Loucy (cell line): ENCODE results near the gene POLG.

Source experiments
- H2AFZ ChIP-seq: fragments of 200-600 bp; sonication (generic); 2 replicates; pipeline ENCODE4 v1.6.0; 2016; ENCODE audit warnings: antibody characterized with exemption, mild to moderate bottlenecking, low read length, moderate library complexity
- H3F3A ChIP-seq: fragments of 200-600 bp; 2 replicates; pipeline ENCODE4 v1.6.0; 2016; ENCODE audit warnings: antibody characterized with exemption, low read depth, mild to moderate bottlenecking
- H3K27me3 ChIP-seq: fragments of 200-600 bp; sonication (generic); 2 replicates; pipeline ENCODE4 v1.6.1; 2014; ENCODE audit warnings: low read length, mild to moderate bottlenecking; ENCODE audit not compliant: insufficient read depth, poor library complexity, severe bottlenecking
- H3K36me3 ChIP-seq: fragments of 200-600 bp; sonication (generic); 2 replicates; pipeline ENCODE4 v1.6.1; 2016; ENCODE audit warnings: low read length; ENCODE audit not compliant: insufficient read depth
- H3K4me1 ChIP-seq: fragments of 200-600 bp; sonication (generic); 2 replicates; pipeline ENCODE4 v1.5.1; 2014; ENCODE audit warnings: low read length, mild to moderate bottlenecking; ENCODE audit not compliant: insufficient read depth, poor library complexity, severe bottlenecking
- H3K4me2 ChIP-seq: fragments of 200-600 bp; sonication (generic); 2 replicates; pipeline ENCODE4 v1.6.0; 2014; ENCODE audit warnings: antibody characterized with exemption, low read length, low read depth, mild to moderate bottlenecking; ENCODE audit not compliant: poor library complexity, severe bottlenecking
- H3K4me3 ChIP-seq: fragments of 200-600 bp; sonication (generic); 2 replicates; pipeline ENCODE4 v1.5.1; 2014; ENCODE audit warnings: low read length, mild to moderate bottlenecking, mixed read lengths; ENCODE audit not compliant: poor library complexity, severe bottlenecking
- H3K79me2 ChIP-seq: fragments of 200-600 bp; sonication (generic); 2 replicates; pipeline ENCODE4 v1.6.1; 2014; ENCODE audit warnings: low read length; ENCODE audit not compliant: insufficient read depth
- H3K9ac ChIP-seq: fragments of 200-600 bp; sonication (generic); 2 replicates; pipeline ENCODE4 v1.6.0; 2014; ENCODE audit warnings: mild to moderate bottlenecking, low read depth, low read length, moderate library complexity; ENCODE audit not compliant: poor library complexity, severe bottlenecking
- H3K9me2 ChIP-seq: fragments of 200-600 bp; sonication (generic); replicated peaks from 2 replicates; pipeline ENCODE4 v1.6.1; 2016; ENCODE audit warnings: low read depth, low read length, mixed read lengths
- H3K9me3 ChIP-seq: fragments of 200-600 bp; sonication (generic); 2 replicates; pipeline ENCODE4 v1.6.1; 2014; ENCODE audit warnings: mild to moderate bottlenecking, antibody characterized with exemption, low read length, low read depth; ENCODE audit not compliant: insufficient read depth
- H4K20me1 ChIP-seq: fragments of 200-600 bp; sonication (generic); 2 replicates; pipeline ENCODE4 v1.6.0; 2014; ENCODE audit warnings: antibody characterized with exemption, low read length, mild to moderate bottlenecking; ENCODE audit not compliant: insufficient read depth, poor library complexity, severe bottlenecking
- EZH2phosphoT487 ChIP-seq: fragments of 200-600 bp; IDR thresholded peaks from 2 replicates; pipeline ENCODE4 v1.6.1; 2018; ENCODE audit warnings: antibody characterized with exemption, mild to moderate bottlenecking, moderate library complexity, borderline replicate concordance
- TF ChIP-seq, protein P1 (sequence below): fragments of 200-600 bp; sonication (generic); conservative IDR thresholded peaks from 2 replicates; pipeline ENCODE4 v1.5.1; 2014; ENCODE audit warnings: mild to moderate bottlenecking, antibody characterized with exemption, low read length

Gene POLG

DNA sequence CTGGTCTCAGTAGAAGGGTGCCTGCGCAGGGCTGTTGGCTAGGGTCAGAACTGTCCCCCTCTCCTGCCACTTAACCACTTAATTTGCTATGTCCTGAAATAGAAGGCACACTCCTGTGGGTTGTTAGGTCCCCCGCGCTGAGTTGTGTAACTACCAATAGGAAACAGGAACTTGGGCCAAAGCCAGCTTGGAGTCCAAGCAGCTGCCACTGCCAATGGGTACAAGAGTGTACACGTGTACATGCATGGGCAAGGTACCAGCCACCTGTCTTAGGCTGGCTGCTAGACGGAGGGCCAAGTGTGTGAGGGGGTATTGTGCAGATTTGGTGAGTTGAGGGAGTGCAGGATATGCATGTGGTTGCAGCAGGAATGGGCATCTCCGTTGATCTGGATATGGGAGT is 29.7 kb upstream of the POLG start:
- no peaks in the 10 kb centered on the region for H3K9me2 ChIP-seq
- no peaks in the 10 kb centered on the region for H3K79me2 ChIP-seq
- H4K20me1 ChIP-seq = no peaks in the 10 kb centered on the region
- H3K4me3 ChIP-seq = no peak overlapping the region
- H3K27me3 ChIP-seq = peaks cover 5% of the 10 kb centered on the region
- no peak overlapping the region for H2AFZ ChIP-seq
- no peaks in the 10 kb centered on the region for H3K36me3 ChIP-seq
- H3F3A ChIP-seq = no peaks in the 10 kb centered on the region
- no peak for TF ChIP-seq EZH2phosphoT487
- TF ChIP-seq, protein P1, sequence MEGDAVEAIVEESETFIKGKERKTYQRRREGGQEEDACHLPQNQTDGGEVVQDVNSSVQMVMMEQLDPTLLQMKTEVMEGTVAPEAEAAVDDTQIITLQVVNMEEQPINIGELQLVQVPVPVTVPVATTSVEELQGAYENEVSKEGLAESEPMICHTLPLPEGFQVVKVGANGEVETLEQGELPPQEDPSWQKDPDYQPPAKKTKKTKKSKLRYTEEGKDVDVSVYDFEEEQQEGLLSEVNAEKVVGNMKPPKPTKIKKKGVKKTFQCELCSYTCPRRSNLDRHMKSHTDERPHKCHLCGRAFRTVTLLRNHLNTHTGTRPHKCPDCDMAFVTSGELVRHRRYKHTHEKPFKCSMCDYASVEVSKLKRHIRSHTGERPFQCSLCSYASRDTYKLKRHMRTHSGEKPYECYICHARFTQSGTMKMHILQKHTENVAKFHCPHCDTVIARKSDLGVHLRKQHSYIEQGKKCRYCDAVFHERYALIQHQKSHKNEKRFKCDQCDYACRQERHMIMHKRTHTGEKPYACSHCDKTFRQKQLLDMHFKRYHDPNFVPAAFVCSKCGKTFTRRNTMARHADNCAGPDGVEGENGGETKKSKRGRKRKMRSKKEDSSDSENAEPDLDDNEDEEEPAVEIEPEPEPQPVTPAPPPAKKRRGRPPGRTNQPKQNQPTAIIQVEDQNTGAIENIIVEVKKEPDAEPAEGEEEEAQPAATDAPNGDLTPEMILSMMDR = no peak
- no peaks in the 10 kb centered on the region for H3K4me1 ChIP-seq
- H3K4me2 ChIP-seq = no peak overlapping the region
- H3K9ac ChIP-seq = no peak overlapping the region
- no peaks in the 10 kb centered on the region for H3K9me3 ChIP-seq

DNA sequence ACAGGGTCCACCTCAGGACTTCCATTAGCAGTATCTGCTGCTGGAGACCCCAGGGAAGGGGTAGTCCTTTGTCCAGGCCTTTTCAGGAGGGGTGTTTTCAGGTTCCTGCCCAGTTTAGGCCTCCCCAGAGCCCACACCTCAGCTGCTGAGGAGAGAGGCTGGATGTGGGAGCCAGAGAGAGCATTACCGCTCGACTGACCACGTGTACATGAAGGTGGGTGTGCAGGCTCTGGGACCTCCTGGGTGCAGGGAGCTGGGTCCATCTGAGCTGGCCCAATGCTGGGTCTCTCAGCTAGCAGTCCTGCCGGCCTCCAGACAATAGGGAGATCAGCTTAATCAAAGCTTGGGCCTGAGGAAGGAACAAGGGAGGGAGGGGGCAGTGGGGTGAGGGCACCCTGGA is 29.1 kb upstream of the POLG start:
- Histone ChIP-seq H3K4me1 (no peaks in the 10 kb centered on the region), H3K27me3 (peaks cover 5% of the 10 kb centered on the region), H3K9me3 (no peaks in the 10 kb centered on the region), H3F3A (no peaks in the 10 kb centered on the region), H3K4me2 (no peak overlapping the region), H3K79me2 (no peaks in the 10 kb centered on the region), H3K9me2 (no peaks in the 10 kb centered on the region), H3K36me3 (no peaks in the 10 kb centered on the region), H3K9ac (no peak overlapping the region), H4K20me1 (no peaks in the 10 kb centered on the region), H2AFZ (no peak overlapping the region), H3K4me3 (no peak overlapping the region)
- TF ChIP-seq EZH2phosphoT487 = no peak
- TF ChIP-seq, protein P1 = no peak

GRCh38 chr15:89363133-89363532 is 28.5 kb upstream of the POLG start:
- Histone ChIP-seq H4K20me1 (no peaks in the 10 kb centered on the region), H3F3A (no peaks in the 10 kb centered on the region), H3K9me2 (no peaks in the 10 kb centered on the region), H3K4me1 (no peaks in the 10 kb centered on the region), H3K4me2 (no peak overlapping the region), H3K27me3 (peaks cover 5% of the 10 kb centered on the region), H3K36me3 (no peaks in the 10 kb centered on the region), H3K9ac (no peak overlapping the region), H3K9me3 (no peaks in the 10 kb centered on the region), H3K79me2 (no peaks in the 10 kb centered on the region), H3K4me3 (no peak overlapping the region), H2AFZ (no peak overlapping the region)
- no peak for TF ChIP-seq EZH2phosphoT487
- TF ChIP-seq, protein P1 = no peak
